ENCODE measurements around the gene ZSWIM3. TPM values are rescaled to one million over a fixed set of nuclear protein-coding genes. Genes with fewer than 3 reads are reported as not detected.

ZSWIM3 gene
- total and polyA plus RNA-seq, 8 donors, result 3.5 to 6.7 (median 5.7) TPM

GRCh38 chr20:45843506-45843905 is 13.9 kb upstream of the ZSWIM3 start:
- no peak for TF ChIP-seq CTCF (IDR thresholded peaks at IDR 0.05)
- Histone ChIP-seq H3K4me3 (no peak overlapping the region), H3K9me3 (no peaks in the 10 kb centered on the region), H3K36me3 (peaks cover 0 to 91% of the 10 kb centered on the region in 2 donors), H3K27me3 (no peaks in the 10 kb centered on the region), H3K4me1 (peaks cover 0 to 15% of the 10 kb centered on the region in 2 donors), H3K27ac (no peak overlapping the region)
- DNase-seq, result no peak
- intact Hi-C loops (cut with DNase I), result no loop called here
- ATAC-seq, result no peak

- H3K4me3 ChIP-seq, result no peak overlapping the region
- H3K36me3 ChIP-seq, result peaks cover 0 to 93% of the 10 kb centered on the region in 2 donors
- H3K4me1 ChIP-seq, result peaks cover 0 to 15% of the 10 kb centered on the region in 2 donors
- TF ChIP-seq CTCF (IDR thresholded peaks at IDR 0.05), result no peak
- DNase-seq (no peak), ATAC-seq (no peak)
- H3K27ac ChIP-seq, result no peak overlapping the region
- no peaks in the 10 kb centered on the region for H3K27me3 ChIP-seq
- intact Hi-C loops (cut with DNase I), result no loop called here
- no peaks in the 10 kb centered on the region for H3K9me3 ChIP-seq
Observed at GRCh38 chr20:45845452-45845851, 12.0 kb upstream of the ZSWIM3 start.

- ATAC-seq, result no peak
- TF ChIP-seq CTCF (IDR thresholded peaks at IDR 0.05), result no peak
- DNase-seq, result no peak
- Histone ChIP-seq H3K27me3 (no peaks in the 10 kb centered on the region), H3K4me1 (no peaks in the 10 kb centered on the region), H3K4me3 (no peak overlapping the region), H3K36me3 (peaks cover 0 to 82% of the 10 kb centered on the region in 2 donors), H3K9me3 (no peaks in the 10 kb centered on the region), H3K27ac (no peak overlapping the region)
- intact Hi-C loops (cut with DNase I), result no loop called here
Observed at GRCh38 chr20:45848421-45848820, 9.0 kb upstream of the ZSWIM3 start.

- no peak for DNase-seq
- peaks cover 0 to 5% of the 10 kb centered on the region in 2 donors for H3K4me1 ChIP-seq
- no peak for ATAC-seq
- intact Hi-C loops (cut with DNase I), result no loop called here
- no peaks in the 10 kb centered on the region for H3K9me3 ChIP-seq
- H3K4me3 ChIP-seq, result no peak overlapping the region
- TF ChIP-seq CTCF (IDR thresholded peaks at IDR 0.05), result no peak
- H3K27me3 ChIP-seq, result no peaks in the 10 kb centered on the region
- H3K27ac ChIP-seq, result no peak overlapping the region
- peaks cover 0 to 82% of the 10 kb centered on the region in 2 donors for H3K36me3 ChIP-seq
Observed at GRCh38 chr20:45848969-45849582, 8.3 kb upstream of the ZSWIM3 start.

- Histone ChIP-seq H3K27ac (no peak overlapping the region), H3K36me3 (peaks cover 0 to 74% of the 10 kb centered on the region in 2 donors), H3K4me1 (peaks cover 0 to 13% of the 10 kb centered on the region in 2 donors), H3K9me3 (no peaks in the 10 kb centered on the region), H3K4me3 (no peak overlapping the region), H3K27me3 (no peaks in the 10 kb centered on the region)
- DNase-seq (no peak), ATAC-seq (no peak)
- no peak for TF ChIP-seq CTCF (IDR thresholded peaks at IDR 0.05)
- intact Hi-C loops (cut with DNase I), result no loop called here
Observed at GRCh38 chr20:45850238-45850637, 7.2 kb upstream of the ZSWIM3 start.

All from left lung (tissue), 10 donors.